ENCODE data around the gene MTUS2.

Gene MTUS2

DNA sequence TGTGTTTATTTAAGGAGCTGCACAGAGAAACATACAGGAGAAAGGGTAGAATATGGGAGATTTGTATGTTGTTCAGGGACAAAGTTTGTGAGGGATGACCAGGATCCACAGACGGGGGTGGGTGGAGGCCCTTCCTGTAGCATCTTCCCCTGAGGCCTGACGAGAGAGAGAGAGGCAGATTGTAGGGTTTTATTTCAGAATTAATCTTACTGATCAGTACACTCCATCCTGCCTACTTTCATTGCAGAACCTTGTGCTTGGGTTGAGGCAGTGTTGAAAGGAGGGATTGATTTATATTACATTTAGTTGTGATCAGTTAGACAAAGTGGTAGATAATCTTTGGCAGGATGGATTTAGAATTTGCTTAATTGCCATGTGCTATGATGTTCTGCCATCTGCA lies 39.6 kb downstream of the MTUS2 start:
- DNase-seq: no peak

DNA sequence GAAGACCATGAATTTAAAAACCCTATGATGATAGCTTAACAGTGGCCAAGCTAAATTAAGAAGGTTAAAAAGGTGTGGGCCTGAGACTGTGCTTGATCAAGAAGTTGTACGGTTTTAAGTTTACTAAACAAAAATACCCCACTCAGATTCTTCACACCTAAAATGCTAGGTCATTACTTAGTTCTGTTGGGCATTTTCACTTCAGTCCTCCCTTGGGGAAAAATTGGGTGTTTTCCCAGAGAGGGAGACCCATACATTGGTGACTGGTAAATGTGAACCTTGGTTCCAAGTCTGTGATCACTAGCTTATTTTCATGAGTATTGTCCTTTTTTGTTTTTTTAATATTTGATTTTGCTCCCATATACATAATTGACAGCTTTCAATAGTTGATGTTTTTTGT lies 44.4 kb downstream of the MTUS2 start:
- no peak for DNase-seq

DNA sequence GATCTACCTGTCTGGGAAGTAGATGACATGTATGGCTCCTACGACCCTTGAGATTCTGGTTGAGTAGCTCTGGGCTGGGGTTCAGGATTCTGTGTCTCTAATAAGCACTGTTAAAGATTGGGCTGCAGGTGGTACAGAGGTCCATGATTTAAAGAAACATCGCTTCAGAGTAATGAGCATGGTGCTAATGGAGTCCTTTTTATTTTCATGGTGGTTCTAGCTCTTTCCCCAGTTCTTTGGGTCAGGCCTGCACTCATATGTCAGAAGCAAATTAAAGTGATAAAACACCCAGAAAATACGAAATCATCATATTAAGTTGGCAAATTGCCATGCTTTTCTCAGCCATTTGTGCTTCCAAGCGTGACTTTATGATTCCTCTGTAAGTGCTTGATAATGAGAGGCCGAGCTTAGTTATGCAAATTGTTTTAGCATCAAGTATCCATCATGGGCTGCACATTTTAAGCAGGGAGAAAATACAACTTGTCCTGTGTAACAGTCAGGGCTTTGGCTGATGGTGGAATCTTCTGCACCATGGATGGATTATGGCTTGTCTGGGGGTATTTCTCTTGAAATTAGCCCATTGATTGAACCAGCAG lies 45.1 kb downstream of the MTUS2 start:
- DNase-seq: peak; percentile 94

DNA sequence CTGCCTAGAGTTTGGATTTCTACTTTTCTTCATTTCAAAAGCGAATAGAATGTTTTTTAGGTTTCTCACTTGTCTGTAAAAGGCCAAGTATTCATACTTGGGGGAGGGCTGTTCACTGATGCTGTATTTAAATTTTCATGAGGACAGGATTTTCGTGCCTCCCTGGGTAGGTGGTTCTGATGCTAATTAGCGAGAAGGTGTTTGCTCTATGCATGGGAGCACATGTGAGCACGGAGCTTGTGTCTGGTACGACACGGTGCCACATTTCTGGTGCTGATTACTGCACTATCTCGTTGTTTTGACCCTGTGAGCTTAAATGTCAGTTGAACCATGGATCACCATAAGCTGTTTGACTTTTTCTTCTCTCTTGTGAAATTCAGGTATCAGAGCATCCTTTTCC lies 45.8 kb downstream of the MTUS2 start:
- peak; percentile 67 for DNase-seq

DNA sequence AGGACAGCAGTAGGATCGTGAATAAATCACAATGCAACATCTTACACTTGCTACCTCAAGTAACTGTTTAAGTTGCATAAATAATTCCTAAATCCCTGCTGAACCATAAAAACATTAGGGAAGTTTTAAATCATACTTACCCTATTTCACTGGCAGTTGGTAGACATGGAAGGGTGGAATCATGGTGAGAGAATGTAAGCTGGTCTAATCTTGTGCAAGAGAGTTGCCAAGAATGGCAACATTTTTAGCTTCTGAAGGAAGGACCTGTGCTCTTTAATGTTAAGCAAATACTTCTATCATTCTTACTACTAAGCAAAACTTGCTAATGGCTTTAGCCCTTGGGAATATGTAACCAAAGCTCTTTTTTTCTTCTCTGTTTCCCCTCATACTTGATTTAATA lies 46.8 kb downstream of the MTUS2 start:
- no peak for DNase-seq

DNA sequence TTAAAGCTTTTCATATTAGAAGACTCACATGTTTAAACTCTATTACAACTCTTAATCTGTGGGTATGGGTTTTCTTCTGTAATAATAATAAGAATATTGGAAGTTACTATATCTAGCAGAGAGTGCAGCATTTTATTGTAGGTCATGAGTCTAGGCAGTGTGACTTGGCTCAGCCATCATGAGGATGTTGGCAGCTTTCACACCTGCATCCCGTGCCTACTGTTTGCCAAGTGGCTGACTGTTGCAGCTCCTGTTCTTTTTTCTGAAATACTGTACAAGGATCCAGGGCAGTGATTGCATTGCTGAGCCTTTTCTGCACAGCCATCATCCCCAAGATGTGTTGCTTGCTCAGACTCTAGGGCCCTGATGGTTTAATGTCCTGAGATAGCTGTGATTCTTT lies 47.4 kb downstream of the MTUS2 start:
- DNase-seq: no peak

DNA sequence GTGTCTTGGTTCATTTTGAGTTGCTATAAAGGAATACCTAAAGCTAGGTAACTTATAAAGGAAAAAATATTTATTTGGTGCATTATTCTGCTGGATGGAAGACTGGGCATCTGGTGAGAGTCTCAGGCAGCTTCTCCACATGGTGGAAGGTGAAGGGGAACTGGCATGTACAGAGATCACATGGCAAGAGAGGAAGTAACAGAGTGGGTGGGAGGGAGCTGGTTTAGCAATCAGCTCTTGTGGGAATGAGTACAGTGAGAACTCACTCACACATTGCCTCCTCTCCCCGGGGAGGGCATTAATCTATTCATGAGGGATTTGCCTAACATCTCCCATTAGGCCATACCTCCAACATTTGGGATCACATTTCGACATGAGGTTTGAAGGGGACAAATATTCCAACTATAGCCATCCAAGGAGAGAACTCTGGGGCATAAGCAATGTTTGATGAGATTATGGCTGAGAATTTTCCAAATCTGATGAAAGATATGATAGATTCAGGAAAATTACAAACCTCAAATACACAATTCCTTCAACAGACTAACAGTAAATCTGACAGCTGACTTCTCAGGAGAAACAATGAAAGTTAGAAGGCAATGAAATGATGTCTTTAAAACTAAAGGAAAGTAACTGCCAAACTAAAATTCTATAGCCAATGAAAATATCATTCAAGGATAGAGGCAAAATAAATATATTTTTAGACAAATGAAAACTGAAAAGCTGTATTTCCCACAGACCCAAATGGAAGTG lies 52.5 kb downstream of the MTUS2 start:
- no peak for DNase-seq

DNA sequence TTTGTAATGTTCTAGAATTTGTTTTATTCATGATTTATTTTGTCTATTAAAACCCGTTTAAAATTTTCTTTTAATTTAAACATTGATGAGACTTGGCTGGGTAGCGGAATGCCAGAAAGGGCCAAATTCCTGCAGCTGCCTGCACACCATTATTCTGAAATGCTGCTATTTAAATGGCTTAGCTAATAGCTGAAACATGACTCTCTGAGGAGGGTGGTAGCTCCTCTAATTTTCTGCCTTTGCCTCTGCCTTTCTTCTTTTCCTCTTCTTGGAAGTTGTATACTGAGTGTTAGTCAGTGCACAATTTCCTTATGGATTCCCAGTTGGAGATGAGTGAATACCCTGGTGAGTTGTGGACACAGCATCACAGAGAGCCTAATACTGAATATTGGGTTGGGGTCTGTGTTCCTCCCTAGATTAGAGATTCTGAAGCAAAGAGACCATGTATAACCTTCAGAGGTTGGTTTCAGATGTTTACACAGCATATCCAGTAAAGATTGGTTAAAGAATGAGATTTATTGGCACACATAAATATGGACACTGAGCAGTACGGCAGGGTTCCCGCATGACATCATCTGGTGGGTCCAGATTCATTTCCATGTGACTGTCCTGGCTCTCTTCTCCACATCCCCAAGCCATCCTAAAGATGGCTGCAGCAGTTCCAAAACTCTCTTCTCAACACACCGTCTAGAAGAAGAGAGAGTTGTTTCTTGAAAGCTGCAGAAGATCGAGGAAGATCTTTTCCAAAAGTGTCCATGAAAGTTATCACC lies 55.9 kb downstream of the MTUS2 start:
- no peak for DNase-seq

DNA sequence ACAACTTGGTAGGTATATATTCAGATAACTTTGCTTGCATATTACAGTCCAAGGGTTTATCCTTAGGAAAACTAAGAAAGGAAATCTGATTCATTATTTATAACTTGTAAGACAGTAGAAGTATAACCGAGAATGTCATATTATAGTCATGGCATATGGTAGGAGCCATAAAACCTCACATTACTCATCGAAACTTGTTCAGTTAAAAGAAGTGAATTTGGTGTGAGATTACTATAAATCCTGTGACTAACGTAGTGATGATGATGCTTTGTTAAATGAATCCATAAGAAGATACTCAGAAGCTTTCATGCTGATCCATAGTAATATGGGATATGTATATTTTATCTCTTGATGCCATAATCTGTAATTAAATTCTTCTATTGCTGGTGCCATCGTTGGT lies 57.3 kb downstream of the MTUS2 start:
- no peak for DNase-seq

DNA sequence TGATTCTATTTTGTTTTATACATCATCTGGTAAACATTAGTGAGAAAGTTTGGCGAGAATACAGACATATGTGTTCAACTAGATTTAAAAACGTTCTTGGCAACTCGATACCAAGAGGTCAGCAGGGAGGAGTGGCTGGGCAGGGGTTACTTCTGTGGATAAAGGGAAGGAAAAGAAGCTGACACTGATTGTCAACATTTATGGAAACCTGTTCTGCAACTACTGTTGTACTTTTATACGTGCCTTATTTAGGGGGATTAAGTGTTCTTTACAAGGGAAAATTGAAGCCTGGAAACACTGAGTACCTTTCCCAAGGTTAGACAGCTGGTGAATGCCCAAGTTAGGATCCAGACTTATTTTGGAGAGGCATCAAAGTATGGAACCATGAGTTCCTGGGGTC lies 65.0 kb downstream of the MTUS2 start:
- no peak for DNase-seq

DNA sequence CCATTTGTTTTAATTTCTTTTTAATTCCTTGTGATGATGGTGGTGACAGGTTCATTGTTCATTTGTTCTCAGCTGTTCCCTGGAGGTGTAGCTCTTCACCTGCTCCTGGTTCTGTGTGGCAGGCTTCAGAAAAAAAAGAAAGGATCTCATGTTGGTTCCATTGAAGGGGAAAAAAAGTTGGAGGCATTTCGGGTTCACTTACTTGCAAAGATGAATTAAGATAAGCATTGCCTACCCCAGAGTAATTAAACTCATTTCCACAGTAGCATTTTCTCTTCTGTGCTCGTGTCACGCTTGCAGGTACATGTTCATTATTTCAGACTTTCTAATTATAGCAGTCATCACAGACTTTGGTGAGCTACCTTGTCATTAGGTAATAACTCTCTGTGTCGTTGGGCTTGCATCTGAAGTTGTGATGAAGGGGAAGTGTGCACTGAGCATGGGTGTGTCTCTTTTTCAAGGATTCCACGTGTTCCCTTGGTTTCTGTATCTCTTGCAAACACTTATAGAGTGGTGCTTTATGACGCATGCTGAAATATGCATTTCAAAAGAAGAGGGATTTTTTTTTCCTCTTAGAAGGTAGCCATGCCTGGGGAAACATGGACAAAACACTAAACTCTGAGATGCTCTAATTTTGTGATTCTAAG lies 69.1 kb downstream of the MTUS2 start:
- DNase-seq: no peak

DNA sequence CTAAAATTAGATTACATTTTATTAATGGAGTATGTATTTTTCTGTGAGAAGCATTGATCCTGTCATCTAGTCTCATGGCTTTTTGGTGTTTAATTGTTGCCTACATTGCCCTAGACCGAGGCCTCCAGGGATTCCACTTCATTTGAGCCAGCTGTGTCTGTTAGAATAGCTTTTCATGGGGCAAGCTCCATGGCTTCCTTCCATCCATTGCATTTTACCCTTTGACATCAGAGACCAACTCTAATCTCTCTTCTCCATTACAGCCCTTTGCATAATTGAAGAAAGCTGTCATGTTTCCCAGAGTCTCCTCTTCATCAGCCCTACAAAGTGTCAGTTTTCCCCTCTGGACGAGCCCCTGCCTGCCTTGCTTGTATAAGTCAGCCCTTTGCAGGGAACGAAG lies 70.6 kb downstream of the MTUS2 start:
- no peak for DNase-seq

DNA sequence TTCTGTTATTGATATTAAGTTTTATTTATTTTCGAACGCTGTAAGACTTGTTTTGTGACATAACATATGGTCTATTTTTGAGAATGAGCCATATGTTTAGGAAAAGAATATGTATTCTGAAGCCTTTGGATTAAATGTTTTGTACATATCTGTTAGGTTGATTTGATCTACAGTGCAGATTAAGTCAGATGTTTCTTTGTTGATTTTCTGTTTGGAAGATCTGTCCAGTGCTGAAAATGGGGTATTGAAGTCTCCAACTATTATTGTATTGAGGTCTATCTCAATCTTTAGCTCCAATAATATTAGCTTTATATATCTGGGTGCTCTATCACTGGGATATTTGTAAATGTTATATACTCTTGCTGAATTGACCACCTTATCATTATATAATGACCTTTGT lies 97.9 kb downstream of the MTUS2 start:
- no peak for DNase-seq

DNA sequence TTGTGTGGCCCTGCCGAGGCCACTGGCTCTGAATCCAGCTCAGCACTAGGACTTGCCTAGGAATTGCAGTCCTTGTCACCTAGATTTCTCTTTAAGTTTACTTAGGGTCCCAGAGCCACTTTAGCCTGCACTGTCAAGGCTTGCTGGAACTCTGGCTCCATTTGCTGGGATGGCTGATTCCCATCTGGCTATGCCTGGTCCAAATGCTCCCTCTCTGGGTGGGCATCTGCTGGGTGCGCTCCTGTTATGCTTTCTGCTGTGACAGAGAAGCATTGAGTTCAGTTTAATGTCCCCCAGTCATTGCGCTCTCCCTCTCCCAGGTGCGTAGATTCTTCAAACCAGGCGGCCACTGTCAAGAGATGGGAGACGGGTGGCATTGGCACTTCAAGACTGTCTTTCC lies 102.2 kb downstream of the MTUS2 start:
- no peak for DNase-seq

DNA sequence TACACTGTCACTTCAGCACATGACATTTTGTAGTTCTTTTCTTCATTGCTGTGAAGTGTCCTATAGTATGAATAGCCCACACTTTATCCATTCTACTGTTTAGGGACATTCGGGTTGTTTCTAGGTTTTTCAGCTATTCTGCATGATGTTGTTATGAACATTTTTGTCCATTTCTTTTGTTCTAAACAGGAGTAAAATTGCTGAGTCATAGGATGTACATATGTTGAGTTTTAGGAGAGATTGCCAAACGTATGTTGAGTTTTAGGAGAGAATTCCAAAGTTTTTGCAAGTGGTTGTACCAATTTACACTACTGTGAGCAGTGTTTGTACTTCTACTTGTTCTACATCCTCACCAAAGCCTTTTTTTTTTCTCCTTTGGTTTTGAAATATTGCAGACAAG lies 115.0 kb downstream of the MTUS2 start:
- no peak for DNase-seq

DNA sequence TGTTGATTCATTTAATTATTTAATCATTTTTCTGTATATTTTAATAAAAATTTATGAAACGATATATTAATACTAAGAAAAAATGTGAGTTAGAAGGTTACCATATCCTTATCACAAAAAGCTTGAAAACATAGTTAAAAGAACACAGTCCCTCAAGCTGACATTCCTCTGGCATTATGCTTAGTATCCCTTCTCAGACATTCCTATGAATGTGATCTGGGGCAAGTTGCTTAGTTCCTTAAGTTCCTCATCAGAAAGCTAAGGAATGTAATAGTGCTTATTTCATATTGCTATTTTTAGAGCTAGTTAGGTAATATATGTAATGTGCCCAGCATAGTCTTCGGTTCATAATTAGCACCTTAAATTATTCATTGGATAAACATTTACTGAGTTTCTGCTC lies 122.8 kb downstream of the MTUS2 start:
- no peak for DNase-seq

DNA sequence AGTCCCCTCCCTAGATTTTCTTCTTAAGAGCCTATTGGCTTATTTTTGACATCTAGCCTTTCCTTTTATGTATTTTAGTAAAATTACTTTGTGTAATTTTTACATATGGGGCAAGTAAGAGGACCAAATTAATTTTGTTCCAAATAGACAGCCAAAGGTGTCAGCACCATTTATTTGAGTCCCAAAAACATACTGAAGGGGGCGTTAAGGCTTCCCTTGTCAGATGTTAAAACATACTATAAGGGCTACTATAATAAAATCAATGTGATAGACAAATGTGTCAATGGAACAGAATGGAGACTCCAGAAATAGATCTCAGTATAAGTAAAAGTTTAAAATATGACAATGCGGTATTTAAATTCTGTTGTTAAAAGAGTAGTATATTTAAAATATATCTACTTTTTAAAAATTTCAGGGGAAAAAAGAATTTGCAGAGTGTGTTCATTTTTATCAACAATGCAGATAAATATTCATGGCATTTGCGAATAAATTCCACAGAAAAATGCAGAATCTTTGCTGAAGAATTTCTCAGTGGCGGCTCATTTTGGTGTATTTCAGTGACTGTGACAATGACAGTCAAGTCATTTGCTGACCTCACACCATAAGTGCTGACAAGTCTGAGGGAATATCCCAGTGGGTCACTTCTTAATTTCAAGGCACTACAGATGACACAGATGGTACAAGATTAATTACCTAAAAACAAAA lies 133.7 kb downstream of the MTUS2 start:
- no peak for DNase-seq

DNA sequence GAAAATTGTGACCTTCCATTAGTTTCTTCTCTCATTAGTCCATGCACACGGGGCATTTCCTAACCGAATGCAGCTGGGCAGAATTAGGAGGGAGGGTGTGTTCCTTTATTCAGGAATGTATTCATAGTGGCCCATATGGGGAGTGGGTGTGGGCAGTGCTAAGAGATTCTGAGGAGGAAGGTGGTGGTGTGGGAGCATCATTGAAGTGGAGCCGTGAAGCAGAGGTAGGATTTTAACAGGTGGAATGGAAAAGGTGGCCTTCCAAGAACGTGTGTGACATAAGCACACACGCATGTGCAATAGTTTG lies 134.2 kb downstream of the MTUS2 start:
- no peak for DNase-seq

DNA sequence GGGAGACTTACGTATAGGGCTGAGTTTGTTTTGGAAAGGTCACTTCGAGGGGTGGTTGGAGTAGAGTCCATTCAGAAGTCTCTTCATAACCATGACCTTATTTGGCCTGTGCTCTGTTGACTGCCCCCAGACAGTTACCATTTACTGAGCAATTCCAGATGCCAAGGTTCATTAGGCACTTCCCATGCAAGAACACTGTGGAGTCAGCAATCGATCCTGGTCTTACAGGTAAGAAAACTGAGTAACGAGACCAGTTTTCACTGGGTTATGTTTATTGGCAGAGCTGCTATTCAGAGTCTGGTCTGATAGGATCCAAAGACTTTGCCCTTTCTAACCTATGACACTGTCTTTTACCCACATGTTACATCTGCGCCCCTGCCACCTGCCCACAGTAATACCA lies 134.7 kb downstream of the MTUS2 start:
- no peak for DNase-seq

DNA sequence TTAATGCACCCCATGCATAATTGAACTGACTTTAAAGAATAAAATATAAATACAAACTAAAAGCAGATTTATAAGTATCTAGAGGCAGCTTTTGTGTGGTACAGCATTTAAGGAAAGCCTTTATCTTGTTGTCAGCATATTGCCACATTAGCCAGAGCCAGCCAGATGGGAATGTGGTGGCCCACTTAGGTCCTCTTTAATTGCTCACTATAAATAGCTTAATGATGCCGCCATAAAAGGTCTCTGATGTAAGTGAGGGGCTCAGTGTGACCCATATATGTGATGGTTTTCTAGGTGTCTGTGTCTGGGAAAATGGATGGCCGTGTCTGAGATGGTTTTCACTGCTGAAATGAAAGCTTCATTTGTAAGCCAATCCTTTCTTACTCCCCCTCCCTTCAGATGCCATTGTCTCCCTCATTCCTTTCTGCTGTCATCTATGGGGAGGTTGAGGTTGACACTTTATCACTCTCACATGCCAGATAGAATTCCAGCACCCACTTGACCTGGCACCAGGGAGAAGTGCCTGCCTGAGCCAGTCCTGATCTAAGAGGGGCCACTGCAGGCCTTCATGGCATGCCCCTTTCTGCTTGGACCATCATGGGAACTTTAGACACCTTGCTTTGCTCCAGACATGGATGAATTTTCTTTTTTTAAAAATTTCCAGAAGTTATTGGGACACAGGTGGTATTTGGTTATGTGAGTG lies 135.3 kb downstream of the MTUS2 start:
- DNase-seq: no peak

DNA sequence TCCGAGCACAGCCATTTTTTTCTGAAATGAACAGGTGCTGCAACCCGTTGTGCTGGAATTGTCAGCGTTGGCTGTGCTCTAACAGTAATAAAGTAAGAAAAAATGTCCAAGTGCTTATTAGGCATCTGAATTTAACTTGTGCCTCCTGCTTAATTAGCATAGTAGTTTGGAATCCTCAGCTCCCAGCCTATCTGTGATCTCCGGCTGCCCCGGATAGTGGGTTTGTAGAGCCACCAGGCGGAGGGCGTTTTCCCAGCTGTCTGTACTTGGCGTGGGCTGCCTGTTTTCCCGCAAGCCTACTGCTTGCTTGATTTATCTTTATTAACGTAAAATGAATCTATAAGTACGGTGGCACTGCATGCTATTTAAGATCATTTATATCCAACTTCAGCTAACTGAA lies 137.9 kb downstream of the MTUS2 start:
- no peak for DNase-seq

DNA sequence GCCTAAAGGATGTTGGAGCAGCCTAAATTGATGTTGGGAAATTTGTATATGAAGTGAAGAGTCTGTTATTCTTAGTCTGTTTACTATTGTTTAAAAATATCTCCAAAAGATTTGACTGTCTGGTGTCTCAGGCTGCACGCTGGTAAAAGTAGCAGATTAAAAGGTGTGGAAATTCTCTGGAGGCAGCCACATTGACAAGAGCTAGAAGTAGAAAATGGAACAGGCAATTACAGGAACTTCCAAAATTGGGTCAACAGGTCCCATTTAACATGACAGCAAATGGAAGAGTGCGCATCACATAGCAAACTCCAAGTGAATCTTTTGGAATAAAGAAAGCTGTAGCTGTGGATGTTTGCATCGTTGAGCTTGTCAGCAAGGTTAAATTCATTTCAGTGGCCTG lies 138.3 kb downstream of the MTUS2 start:
- no peak for DNase-seq

DNA sequence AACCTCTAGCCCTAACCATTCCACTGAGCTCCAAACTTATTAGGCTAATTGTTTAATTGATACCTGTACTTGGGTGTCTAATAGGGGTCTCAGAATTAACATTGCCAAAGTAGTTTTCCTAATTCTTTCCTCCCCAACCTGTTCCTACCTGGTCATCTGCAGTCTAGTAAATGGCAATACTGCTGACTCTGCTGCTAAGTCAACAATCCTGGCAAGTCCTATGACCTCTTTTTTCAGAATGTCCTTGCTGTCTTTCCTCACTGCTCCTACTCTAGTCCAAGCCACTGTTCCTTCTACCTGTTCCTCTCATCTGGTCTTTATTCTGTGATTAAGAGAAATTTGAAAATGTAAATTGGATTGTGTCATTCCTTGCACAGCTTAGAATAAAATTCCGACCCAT lies 143.9 kb downstream of the MTUS2 start:
- no peak for DNase-seq

Measured in NCI-H526 treated with DMSO at 0.1 percent for 48 hours (cell line).